SK-N-SH treated with all-trans-retinoic acid at 6 μM for 48 hours (cell line): ENCODE results near the gene ISLR2.

Source experiments
- ATAC-seq: fragments of 200-7000 bp; cut with Tn5 transposase; 3 replicates; pipeline ENCODE4 v1.9.1; 2020; ENCODE audit warnings: mild to moderate bottlenecking, moderate library complexity
- CREB5 ChIP-seq: fragments of 250-450 bp; sonication (Bioruptor Pico); IDR thresholded peaks from 2 replicates; pipeline ENCODE4 v1.5.1; 2020; ENCODE audit warnings: low read depth, mild to moderate bottlenecking, moderate library complexity
- GLIS3 ChIP-seq: fragments of 250-450 bp; sonication (Bioruptor Pico); IDR thresholded peaks from 2 replicates; pipeline ENCODE4 v1.5.0; 2020; ENCODE audit warnings: mild to moderate bottlenecking, moderate library complexity
- ISL1 ChIP-seq: fragments of 250-450 bp; sonication (Bioruptor Pico); IDR thresholded peaks from 2 replicates; pipeline ENCODE4 v2.1.2; 2022; ENCODE audit warnings: mild to moderate bottlenecking, moderate library complexity
- OSR1 ChIP-seq: fragments of 250-450 bp; sonication (Bioruptor Pico); IDR thresholded peaks from 2 replicates; pipeline ENCODE4 v1.8.0; 2022; ENCODE audit warnings: moderate library complexity, mild to moderate bottlenecking, inconsistent platforms
- PPARA ChIP-seq: fragments of 250-450 bp; sonication (Bioruptor Pico); IDR thresholded peaks from 2 replicates; pipeline ENCODE4 v1.5.0; 2020; ENCODE audit warnings: mild to moderate bottlenecking, borderline replicate concordance
- TCF4 ChIP-seq: fragments of 250-450 bp; sonication (Bioruptor Pico); IDR thresholded peaks from 2 replicates; pipeline ENCODE4 v1.8.0; 2021; ENCODE audit warnings: mild to moderate bottlenecking, moderate library complexity, borderline replicate concordance
- TOX ChIP-seq: fragments of 250-450 bp; sonication (Bioruptor Pico); IDR thresholded peaks from 2 replicates; pipeline ENCODE4 v1.8.0; 2021; ENCODE audit warnings: mild to moderate bottlenecking, moderate library complexity, borderline replicate concordance
- ZC3H10 ChIP-seq: fragments of 250-450 bp; sonication (Bioruptor Pico); IDR thresholded peaks from 2 replicates; pipeline ENCODE4 v1.5.1; 2021; ENCODE audit warnings: mild to moderate bottlenecking, moderate library complexity
- ZNF565 ChIP-seq: fragments of 450-650 bp; formaldehyde crosslinking; conservative IDR thresholded peaks from 2 replicates; pipeline ENCODE4 v1.5.0; 2020; ENCODE audit warnings: low read depth, mild to moderate bottlenecking, moderate library complexity
- ZNF8 ChIP-seq: fragments of 450-650 bp; formaldehyde crosslinking; IDR thresholded peaks from 2 replicates; pipeline ENCODE4 v1.5.0; 2020; ENCODE audit warnings: mild to moderate bottlenecking, moderate library complexity
- TF ChIP-seq, protein P1 (sequence below): fragments of 250-450 bp; sonication (Bioruptor Pico); IDR thresholded peaks from 2 replicates; pipeline ENCODE4 v1.8.0; 2021; ENCODE audit warnings: low read depth, mild to moderate bottlenecking, moderate library complexity, borderline replicate concordance
- TF ChIP-seq, protein P2 (sequence below): fragments of 250-450 bp; sonication (Bioruptor Pico); IDR thresholded peaks from 2 replicates; pipeline ENCODE4 v1.5.1; 2021; ENCODE audit warnings: mild to moderate bottlenecking, moderate library complexity
- TF ChIP-seq, protein P3 (sequence below): fragments of 250-450 bp; sonication (Bioruptor Pico); IDR thresholded peaks from 2 replicates; pipeline ENCODE4 v1.5.0; 2020; ENCODE audit warnings: mild to moderate bottlenecking, moderate library complexity
- TF ChIP-seq, protein P4 (sequence below): fragments of 250-450 bp; sonication (Bioruptor Pico); IDR thresholded peaks from 2 replicates; pipeline ENCODE4 v1.8.0; 2020; ENCODE audit warnings: mild to moderate bottlenecking, moderate library complexity, borderline replicate concordance

Gene ISLR2

GRCh38 chr15:74155766-74156417 lies 25.5 kb downstream of the ISLR2 start (continued):
- TF ChIP-seq, protein P1, sequence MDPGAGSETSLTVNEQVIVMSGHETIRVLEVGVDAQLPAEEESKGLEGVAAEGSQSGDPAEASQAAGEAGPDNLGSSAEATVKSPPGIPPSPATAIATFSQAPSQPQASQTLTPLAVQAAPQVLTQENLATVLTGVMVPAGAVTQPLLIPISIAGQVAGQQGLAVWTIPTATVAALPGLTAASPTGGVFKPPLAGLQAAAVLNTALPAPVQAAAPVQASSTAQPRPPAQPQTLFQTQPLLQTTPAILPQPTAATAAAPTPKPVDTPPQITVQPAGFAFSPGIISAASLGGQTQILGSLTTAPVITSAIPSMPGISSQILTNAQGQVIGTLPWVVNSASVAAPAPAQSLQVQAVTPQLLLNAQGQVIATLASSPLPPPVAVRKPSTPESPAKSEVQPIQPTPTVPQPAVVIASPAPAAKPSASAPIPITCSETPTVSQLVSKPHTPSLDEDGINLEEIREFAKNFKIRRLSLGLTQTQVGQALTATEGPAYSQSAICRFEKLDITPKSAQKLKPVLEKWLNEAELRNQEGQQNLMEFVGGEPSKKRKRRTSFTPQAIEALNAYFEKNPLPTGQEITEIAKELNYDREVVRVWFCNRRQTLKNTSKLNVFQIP (CRISPR knock-in tag) = no peak
- TF ChIP-seq TOX (CRISPR knock-in tag) (no peak), OSR1 (CRISPR knock-in tag) (no peak), GLIS3 (CRISPR knock-in tag) (no peak), ZNF565 (CRISPR knock-in tag) (no peak), PPARA (CRISPR knock-in tag) (no peak), ISL1 (CRISPR knock-in tag) (no peak), CREB5 (CRISPR knock-in tag) (no peak)
- TF ChIP-seq, protein P2, sequence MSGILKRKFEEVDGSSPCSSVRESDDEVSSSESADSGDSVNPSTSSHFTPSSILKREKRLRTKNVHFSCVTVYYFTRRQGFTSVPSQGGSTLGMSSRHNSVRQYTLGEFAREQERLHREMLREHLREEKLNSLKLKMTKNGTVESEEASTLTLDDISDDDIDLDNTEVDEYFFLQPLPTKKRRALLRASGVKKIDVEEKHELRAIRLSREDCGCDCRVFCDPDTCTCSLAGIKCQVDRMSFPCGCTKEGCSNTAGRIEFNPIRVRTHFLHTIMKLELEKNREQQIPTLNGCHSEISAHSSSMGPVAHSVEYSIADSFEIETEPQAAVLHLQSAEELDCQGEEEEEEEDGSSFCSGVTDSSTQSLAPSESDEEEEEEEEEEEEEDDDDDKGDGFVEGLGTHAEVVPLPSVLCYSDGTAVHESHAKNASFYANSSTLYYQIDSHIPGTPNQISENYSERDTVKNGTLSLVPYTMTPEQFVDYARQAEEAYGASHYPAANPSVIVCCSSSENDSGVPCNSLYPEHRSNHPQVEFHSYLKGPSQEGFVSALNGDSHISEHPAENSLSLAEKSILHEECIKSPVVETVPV = no peak

GRCh38 chr15:74156678-74157411 lies 26.5 kb downstream of the ISLR2 start:
- peak; percentile 84 for ATAC-seq
- TF ChIP-seq ISL1 (CRISPR knock-in tag) (peak; percentile 54; the same call in 1 of the 2 replicates), TCF4 (CRISPR knock-in tag) (peak; percentile 60), ZNF8 (CRISPR knock-in tag) (no peak)
- TF ChIP-seq, protein P3, sequence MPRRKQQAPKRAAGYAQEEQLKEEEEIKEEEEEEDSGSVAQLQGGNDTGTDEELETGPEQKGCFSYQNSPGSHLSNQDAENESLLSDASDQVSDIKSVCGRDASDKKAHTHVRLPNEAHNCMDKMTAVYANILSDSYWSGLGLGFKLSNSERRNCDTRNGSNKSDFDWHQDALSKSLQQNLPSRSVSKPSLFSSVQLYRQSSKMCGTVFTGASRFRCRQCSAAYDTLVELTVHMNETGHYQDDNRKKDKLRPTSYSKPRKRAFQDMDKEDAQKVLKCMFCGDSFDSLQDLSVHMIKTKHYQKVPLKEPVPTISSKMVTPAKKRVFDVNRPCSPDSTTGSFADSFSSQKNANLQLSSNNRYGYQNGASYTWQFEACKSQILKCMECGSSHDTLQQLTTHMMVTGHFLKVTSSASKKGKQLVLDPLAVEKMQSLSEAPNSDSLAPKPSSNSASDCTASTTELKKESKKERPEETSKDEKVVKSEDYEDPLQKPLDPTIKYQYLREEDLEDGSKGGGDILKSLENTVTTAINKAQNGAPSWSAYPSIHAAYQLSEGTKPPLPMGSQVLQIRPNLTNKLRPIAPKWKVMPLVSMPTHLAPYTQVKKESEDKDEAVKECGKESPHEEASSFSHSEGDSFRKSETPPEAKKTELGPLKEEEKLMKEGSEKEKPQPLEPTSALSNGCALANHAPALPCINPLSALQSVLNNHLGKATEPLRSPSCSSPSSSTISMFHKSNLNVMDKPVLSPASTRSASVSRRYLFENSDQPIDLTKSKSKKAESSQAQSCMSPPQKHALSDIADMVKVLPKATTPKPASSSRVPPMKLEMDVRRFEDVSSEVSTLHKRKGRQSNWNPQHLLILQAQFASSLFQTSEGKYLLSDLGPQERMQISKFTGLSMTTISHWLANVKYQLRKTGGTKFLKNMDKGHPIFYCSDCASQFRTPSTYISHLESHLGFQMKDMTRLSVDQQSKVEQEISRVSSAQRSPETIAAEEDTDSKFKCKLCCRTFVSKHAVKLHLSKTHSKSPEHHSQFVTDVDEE (CRISPR knock-in tag) = peak; percentile 79; the same call in 1 of the 2 replicates

DNA sequence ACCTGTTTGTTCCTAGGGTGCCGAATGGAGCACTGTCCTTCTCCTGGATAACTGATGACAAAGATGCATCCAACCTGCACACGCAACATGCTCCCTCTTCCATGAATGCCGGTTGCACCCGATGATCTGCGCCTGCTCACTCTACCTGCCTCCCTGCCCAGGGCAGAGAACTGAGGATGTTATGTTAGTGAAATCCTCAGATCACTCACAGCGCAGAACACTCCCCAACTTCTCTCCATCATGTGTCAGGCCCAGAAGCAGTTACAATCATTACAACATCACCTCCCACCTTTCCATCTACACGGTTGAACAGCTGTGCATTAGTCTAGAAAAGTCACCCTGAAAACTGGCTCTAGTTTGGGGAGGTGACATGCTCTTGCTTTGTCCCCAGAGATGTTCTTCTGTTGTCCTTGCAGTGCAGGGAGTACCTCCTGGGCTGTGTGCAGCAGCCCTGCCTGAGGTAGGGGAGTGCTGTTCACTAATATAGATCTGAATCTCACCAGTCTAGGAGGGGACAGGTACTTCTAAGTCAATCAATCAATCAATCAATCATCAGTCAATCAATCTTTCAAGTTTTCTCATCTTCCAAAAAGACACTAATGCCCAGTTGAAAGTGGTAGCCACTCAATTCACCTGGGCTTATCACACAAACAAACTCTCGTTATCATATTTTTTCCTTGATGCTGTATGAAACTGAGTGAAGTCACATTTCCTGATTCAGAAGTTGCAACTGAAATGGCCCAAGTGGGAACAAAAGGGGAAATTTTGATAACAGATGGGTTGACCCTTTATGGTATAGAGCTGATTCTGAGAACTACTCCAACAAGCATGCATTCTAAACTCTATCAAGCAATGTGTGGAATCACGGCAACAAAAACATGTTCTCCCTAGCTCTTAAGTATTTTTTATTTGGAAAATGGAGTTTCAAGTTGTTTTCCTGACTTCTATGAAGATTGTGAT lies 27.8 kb downstream of the ISLR2 start:
- TF ChIP-seq, protein P4, sequence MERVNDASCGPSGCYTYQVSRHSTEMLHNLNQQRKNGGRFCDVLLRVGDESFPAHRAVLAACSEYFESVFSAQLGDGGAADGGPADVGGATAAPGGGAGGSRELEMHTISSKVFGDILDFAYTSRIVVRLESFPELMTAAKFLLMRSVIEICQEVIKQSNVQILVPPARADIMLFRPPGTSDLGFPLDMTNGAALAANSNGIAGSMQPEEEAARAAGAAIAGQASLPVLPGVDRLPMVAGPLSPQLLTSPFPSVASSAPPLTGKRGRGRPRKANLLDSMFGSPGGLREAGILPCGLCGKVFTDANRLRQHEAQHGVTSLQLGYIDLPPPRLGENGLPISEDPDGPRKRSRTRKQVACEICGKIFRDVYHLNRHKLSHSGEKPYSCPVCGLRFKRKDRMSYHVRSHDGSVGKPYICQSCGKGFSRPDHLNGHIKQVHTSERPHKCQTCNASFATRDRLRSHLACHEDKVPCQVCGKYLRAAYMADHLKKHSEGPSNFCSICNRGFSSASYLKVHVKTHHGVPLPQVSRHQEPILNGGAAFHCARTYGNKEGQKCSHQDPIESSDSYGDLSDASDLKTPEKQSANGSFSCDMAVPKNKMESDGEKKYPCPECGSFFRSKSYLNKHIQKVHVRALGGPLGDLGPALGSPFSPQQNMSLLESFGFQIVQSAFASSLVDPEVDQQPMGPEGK (CRISPR knock-in tag) = no peak
- no peak for TF ChIP-seq PPARA (CRISPR knock-in tag)
- TF ChIP-seq ZNF8 (CRISPR knock-in tag) = no peak
- TF ChIP-seq ZC3H10 (CRISPR knock-in tag) = no peak
- no peak for ATAC-seq
